HCT116 (cell line): ENCODE results near the gene TST. TPM values are rescaled to one million over a fixed set of nuclear protein-coding genes. Genes with fewer than 3 reads are reported as not detected.

Experiments
- ATAC-seq: fragments of 200-7000 bp; cut with Tn5 transposase; 2 replicates; pipeline ENCODE4 v1.9.1; 2020; ENCODE audit warnings: mild to moderate bottlenecking, moderate library complexity
- BruUV-seq: library from RNA; stranded (reverse); fragments of 400-500 nt; replicated peaks from 2 replicates; lab custom pipeline; 2021; lab: Mats Ljungman, UMichigan
- CTCF ChIA-PET: fragments of 300-600 bp; sonication (Branson Sonifier 250); formaldehyde crosslinking; loops from one replicate; lab custom pipeline; 2021; ENCODE audit warnings: antibody characterized with exemption; lab: Charles Lee
- POLR2A ChIA-PET: fragments of 300-600, 350-600 bp; sonication (Branson Sonifier 250); formaldehyde crosslinking; loops from one replicate; lab custom pipeline; 2021; ENCODE audit warnings: antibody characterized with exemption; lab: Charles Lee
- RAD21 ChIA-PET, 2 experiments: fragments of 300-600 bp; sonication (Branson Sonifier 250); formaldehyde crosslinking; loops; one replicate each; lab custom pipeline; 2023; ENCODE audit warnings: low total read pairs in 2 of 2; ENCODE audit not compliant: uncharacterized antibody in 2 of 2, unreplicated experiment in 2 of 2, low non-redundant PET in 1 of 2; lab: Charles Lee
- DNase-seq: peaks from one replicate; pipeline ENCODE4 v3.0.0-alpha.2; 2010; ENCODE audit warnings: low read depth, low spot score
- H2AFZ ChIP-seq: fragments of 200-600 bp; shearing (Covaris generic), sonication (generic); 2 replicates; pipeline ENCODE4 v1.6.1; 2017; ENCODE audit warnings: low read depth, mixed run types, mixed read lengths, antibody characterized with exemption, low read length; ENCODE audit not compliant: poor library complexity, severe bottlenecking
- H3K27ac ChIP-seq: 2 replicates; pipeline ENCODE4 v1.5.1; 2012; ENCODE audit warnings: low read depth, low read length
- H3K27me3 ChIP-seq: fragments of 200-600 bp; sonication (generic); 2 replicates; pipeline ENCODE4 v1.6.1; 2016; ENCODE audit warnings: mixed run types, low read length, mixed read lengths; ENCODE audit not compliant: insufficient read depth
- H3K36me3 ChIP-seq, 2 experiments: fragments of 200-500 bp in 1 of 2; fragments of 200-600 bp in 1 of 2; sonication (Bioruptor generic) in 1 of 2; sonication (generic) in 1 of 2; 2 replicates each; pipeline versions ENCODE4 v1.5.1 to v1.6.1; 2014 to 2016; ENCODE audit warnings: low read length in 2 of 2, inconsistent platforms in 1 of 2, mixed read lengths in 1 of 2, mixed run types in 1 of 2; ENCODE audit not compliant: insufficient read depth in 2 of 2, control insufficient read depth in 1 of 2
- H3K4me1 ChIP-seq, 2 experiments: fragments of 200-600 bp in 1 of 2; sonication (generic) in 1 of 2; 2 replicates each; pipeline versions ENCODE4 v1.5.1 to v1.6.1; 2012 to 2017; ENCODE audit warnings: low read length in 2 of 2, inconsistent platforms in 1 of 2, mild to moderate bottlenecking in 1 of 2, mixed read lengths in 1 of 2, mixed run types in 1 of 2, moderate library complexity in 1 of 2; ENCODE audit not compliant: insufficient read depth in 2 of 2, control insufficient read depth in 1 of 2
- H3K4me2 ChIP-seq: fragments of 200-600 bp; sonication (generic); 2 replicates; pipeline ENCODE4 v1.6.1; 2017; ENCODE audit warnings: mixed run types, low read length, mixed read lengths
- H3K4me3 ChIP-seq, 2 experiments: fragments of 200-600 bp in 1 of 2; sonication (generic) in 1 of 2; replicated peaks in 1 of 2; 2 replicates each; pipeline ENCODE4 v1.5.1; 2011 to 2016; ENCODE audit warnings: low read length in 2 of 2, control low read depth in 1 of 2, low read depth in 1 of 2, mild to moderate bottlenecking in 1 of 2, mixed read lengths in 1 of 2, mixed run types in 1 of 2
- H3K79me2 ChIP-seq: fragments of 200-600 bp; sonication (generic); 2 replicates; pipeline ENCODE4 v1.6.1; 2017; ENCODE audit warnings: mild to moderate bottlenecking, mixed run types, low read length, moderate library complexity, mixed read lengths; ENCODE audit not compliant: insufficient read depth
- H3K9ac ChIP-seq: fragments of 200-600 bp; sonication (generic); 2 replicates; pipeline ENCODE4 v1.6.1; 2016; ENCODE audit warnings: low read length, mixed read lengths
- H3K9me2 ChIP-seq: fragments of 200-600 bp; sonication (generic), shearing (Covaris generic); 2 replicates; pipeline ENCODE4 v1.6.1; 2017; ENCODE audit warnings: mixed run types, mild to moderate bottlenecking, moderate library complexity; ENCODE audit not compliant: insufficient read depth
- H3K9me3 ChIP-seq, 2 experiments: fragments of 200-500 bp in 1 of 2; fragments of 200-600 bp in 1 of 2; sonication (Bioruptor generic) in 1 of 2; sonication (generic) in 1 of 2; 2 replicates each; pipeline ENCODE4 v1.6.1; 2014 to 2017; ENCODE audit warnings: low read length in 2 of 2, mixed read lengths in 2 of 2, inconsistent platforms in 1 of 2, low read depth in 1 of 2, mild to moderate bottlenecking in 1 of 2, mixed run types in 1 of 2, moderate library complexity in 1 of 2; ENCODE audit not compliant: control insufficient read depth in 1 of 2, insufficient read depth in 1 of 2
- H4K20me1 ChIP-seq: fragments of 200-600 bp; sonication (generic), shearing (Covaris generic); 2 replicates; pipeline ENCODE4 v1.6.1; 2017; ENCODE audit warnings: mixed run types, mild to moderate bottlenecking, moderate library complexity; ENCODE audit not compliant: insufficient read depth
- CEBPB ChIP-seq: IDR thresholded peaks from 2 replicates; pipeline ENCODE4 v1.6.1; 2012; ENCODE audit warnings: low read depth
- JUND ChIP-seq: IDR thresholded peaks from 2 replicates; pipeline ENCODE4 v1.6.1; 2012
- RAD21 ChIP-seq: IDR thresholded peaks from 2 replicates; pipeline ENCODE4 v1.6.1; 2012; ENCODE audit warnings: low read depth, mild to moderate bottlenecking
- ZFX ChIP-seq: fragments of 450-650 bp; IDR thresholded peaks from 2 replicates; pipeline ENCODE4 v1.6.1; 2017
- intact Hi-C: fragments of 100-400 bp; cut with micrococcal nuclease; formaldehyde crosslinking; loops from 2 replicates; pipeline ENCODE4 v1.10.0; 2022
- total RNA-seq: library from RNA; stranded (reverse); gene quantifications from one replicate; pipeline ENCODE4 v1.2.1, GENCODE V29; 2021; ENCODE audit not compliant: unreplicated experiment
- TF ChIP-seq, protein P1 (sequence below): IDR thresholded peaks from 2 replicates; pipeline ENCODE4 v1.6.1; 2012
- TF ChIP-seq, protein P2 (sequence below), 3 experiments: fragments of 200-600 bp in 1 of 3; sonication (generic) in 1 of 3; IDR thresholded peaks in 2 of 3; conservative IDR thresholded peaks in 1 of 3; 2 replicates each; pipeline ENCODE4 v1.5.1; 2012 to 2017; ENCODE audit warnings: low read depth in 2 of 3, low read length in 2 of 3, antibody characterized with exemption in 1 of 3, borderline replicate concordance in 1 of 3, control low read depth in 1 of 3, mild to moderate bottlenecking in 1 of 3, mixed read lengths in 1 of 3, mixed run types in 1 of 3, moderate library complexity in 1 of 3; ENCODE audit not compliant: insufficient read depth in 1 of 3
- TF ChIP-seq, protein P3 (sequence below): IDR thresholded peaks from 2 replicates; pipeline ENCODE4 v1.6.1; 2011; ENCODE audit warnings: mild to moderate bottlenecking, low read length, moderate library complexity; ENCODE audit not compliant: insufficient replicate concordance; ENCODE audit errors: extremely low read depth

The TST gene
- total RNA-seq, 1 experiment from 2014 or later = 32.1 TPM

DNA sequence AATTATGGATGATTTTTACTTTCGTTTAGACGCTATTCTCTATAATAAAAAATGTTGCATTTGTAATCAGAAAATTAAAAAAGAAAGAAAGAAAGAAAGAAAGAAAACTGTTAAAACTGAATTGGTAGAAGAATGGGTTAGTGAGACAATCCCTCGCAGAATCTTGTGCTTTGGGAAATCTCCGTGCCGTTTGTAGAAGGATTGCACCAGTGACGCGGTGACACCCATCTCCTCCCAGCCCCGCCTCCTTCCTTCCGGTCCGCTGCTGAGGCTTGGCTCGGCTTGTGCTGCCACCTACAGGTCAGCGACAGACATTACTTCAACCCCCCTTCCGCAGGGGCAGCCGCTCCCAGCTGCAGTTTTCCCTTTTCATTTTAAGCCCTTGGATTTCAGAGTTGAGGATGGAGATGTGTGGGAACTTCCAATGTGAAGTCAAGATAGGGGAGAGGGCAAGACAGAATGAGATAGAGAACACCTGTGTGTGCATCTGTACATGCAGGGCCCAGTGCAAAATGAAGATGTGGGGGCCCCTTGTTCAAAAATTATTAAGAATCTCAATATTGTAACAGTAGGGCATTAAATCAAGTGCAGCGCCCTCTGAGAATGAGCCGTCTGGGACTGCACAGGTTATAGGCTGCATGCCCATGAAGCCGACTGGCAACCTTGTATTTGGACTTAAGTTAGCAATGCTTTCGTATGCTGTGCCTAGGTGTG is 41.1 kb downstream of the TST start (continued):
- TF ChIP-seq, protein P1, sequence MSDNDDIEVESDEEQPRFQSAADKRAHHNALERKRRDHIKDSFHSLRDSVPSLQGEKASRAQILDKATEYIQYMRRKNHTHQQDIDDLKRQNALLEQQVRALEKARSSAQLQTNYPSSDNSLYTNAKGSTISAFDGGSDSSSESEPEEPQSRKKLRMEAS = peak; percentile 7; the same call in 1 of the 2 replicates
- TF ChIP-seq CEBPB (no peak), ZFX (no peak), RAD21 (peak; percentile 96), JUND (no peak)

DNA sequence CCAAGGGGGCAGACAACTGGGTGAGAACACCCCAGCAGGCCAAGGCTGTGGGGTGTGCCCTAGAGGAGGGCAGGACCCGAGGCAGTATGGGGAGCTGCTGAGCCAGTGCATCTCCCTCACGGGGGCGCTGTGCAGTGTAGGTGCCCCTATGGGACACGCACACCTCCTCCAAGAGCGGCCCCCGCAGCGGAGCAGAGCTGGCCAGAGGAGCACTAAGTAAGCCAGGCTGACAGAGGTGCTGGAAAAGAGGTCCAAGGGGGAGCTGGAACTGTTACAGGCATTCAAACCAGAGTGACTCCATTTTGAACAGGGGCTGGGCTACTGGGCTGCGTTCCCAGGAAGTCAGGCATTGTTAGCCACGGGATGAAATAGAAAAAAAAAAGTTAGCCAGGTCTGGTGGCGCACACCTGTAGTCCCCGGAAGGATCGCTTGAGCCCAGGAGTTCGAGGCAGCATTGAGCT is 41.8 kb downstream of the TST start:
- Histone ChIP-seq H3K27ac (no peak overlapping the region), H4K20me1 (no peaks in the 10 kb centered on the region), H3K4me1 (peaks cover 5 to 12% of the 10 kb centered on the region in 2 experiments), H3K4me2 (peak overlapping the region; percentile 73), H2AFZ (peak overlapping the region; percentile 91), H3K4me3 (peak overlapping the region; percentile 35 to 48), H3K9me2 (no peaks in the 10 kb centered on the region), H3K79me2 (no peaks in the 10 kb centered on the region), H3K9ac (peak overlapping the region; percentile 31; the same call in 1 of the 2 replicates), H3K9me3 (no peaks in the 10 kb centered on the region), H3K36me3 (no peaks in the 10 kb centered on the region), H3K27me3 (no peaks in the 10 kb centered on the region)
- BruUV-seq = no TSS peak
- intact Hi-C loops = loop anchor here (5.0 kb wide), 2 partner anchors 105 to 430 kb away; no protein-coding TSS in a partner anchor
- no peak for DNase-seq
- peak; percentile 85 for ATAC-seq
- TF ChIP-seq, protein P2, sequence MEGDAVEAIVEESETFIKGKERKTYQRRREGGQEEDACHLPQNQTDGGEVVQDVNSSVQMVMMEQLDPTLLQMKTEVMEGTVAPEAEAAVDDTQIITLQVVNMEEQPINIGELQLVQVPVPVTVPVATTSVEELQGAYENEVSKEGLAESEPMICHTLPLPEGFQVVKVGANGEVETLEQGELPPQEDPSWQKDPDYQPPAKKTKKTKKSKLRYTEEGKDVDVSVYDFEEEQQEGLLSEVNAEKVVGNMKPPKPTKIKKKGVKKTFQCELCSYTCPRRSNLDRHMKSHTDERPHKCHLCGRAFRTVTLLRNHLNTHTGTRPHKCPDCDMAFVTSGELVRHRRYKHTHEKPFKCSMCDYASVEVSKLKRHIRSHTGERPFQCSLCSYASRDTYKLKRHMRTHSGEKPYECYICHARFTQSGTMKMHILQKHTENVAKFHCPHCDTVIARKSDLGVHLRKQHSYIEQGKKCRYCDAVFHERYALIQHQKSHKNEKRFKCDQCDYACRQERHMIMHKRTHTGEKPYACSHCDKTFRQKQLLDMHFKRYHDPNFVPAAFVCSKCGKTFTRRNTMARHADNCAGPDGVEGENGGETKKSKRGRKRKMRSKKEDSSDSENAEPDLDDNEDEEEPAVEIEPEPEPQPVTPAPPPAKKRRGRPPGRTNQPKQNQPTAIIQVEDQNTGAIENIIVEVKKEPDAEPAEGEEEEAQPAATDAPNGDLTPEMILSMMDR (IDR thresholded peaks at IDR 0.05 in 2 of 3, conservative IDR thresholded peaks at IDR 0.05 in 1 of 3; ENCODE audit: borderline replicate concordance in 1 of 3, insufficient read depth in 1 of 3, low read depth in 2 of 3, low read length in 2 of 3) = peak; percentile 37 to 63 (median 61); a peak in 5 of 6 replicates
- TF ChIP-seq ZFX = no peak
- TF ChIP-seq, protein P3, sequence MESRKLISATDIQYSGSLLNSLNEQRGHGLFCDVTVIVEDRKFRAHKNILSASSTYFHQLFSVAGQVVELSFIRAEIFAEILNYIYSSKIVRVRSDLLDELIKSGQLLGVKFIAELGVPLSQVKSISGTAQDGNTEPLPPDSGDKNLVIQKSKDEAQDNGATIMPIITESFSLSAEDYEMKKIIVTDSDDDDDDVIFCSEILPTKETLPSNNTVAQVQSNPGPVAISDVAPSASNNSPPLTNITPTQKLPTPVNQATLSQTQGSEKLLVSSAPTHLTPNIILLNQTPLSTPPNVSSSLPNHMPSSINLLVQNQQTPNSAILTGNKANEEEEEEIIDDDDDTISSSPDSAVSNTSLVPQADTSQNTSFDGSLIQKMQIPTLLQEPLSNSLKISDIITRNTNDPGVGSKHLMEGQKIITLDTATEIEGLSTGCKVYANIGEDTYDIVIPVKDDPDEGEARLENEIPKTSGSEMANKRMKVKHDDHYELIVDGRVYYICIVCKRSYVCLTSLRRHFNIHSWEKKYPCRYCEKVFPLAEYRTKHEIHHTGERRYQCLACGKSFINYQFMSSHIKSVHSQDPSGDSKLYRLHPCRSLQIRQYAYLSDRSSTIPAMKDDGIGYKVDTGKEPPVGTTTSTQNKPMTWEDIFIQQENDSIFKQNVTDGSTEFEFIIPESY = no peak
- peak; percentile 27; the same call in 1 of the 2 replicates for TF ChIP-seq RAD21
- ChIA-PET POLR2A (interaction anchor here (1.2 to 4.1 kb wide), 3 partner anchors 9 to 448 kb away, joined by 3 to 16 read pairs (median 3); partner anchors contain the start of gene EIF3D), CTCF (interaction anchor here (0.6 to 2.6 kb wide), 18 partner anchors 8 to 456 kb away, joined by 3 to 23 read pairs (median 5); partner anchors contain the start of gene IFT27), RAD21 (interaction anchor here in 1 of 2 experiments (1.0 kb wide), 1 partner anchor 13 kb away, joined by 3 read pairs; no protein-coding TSS in a partner anchor)
